GM12872 (cell line): ENCODE measurements around the gene PLXNA4.

Experiments used
- CTCF ChIP-seq: IDR thresholded peaks from 3 replicates; pipeline ENCODE4 v1.5.1; 2011; ENCODE audit warnings: low read depth, mild to moderate bottlenecking, low read length, moderate library complexity; ENCODE audit not compliant: insufficient read depth

PLXNA4 gene

GRCh38 chr7:132613737-132614136, 37.5 kb upstream of the PLXNA4 start:
- no peak for TF ChIP-seq CTCF

GRCh38 chr7:132610995-132611394, 34.7 kb upstream of the PLXNA4 start:
- TF ChIP-seq CTCF = no peak

GRCh38 chr7:132609906-132610520, 33.7 kb upstream of the PLXNA4 start:
- no peak for TF ChIP-seq CTCF

- no peak for TF ChIP-seq CTCF
These were observed 33.0 kb upstream of the PLXNA4 start for GRCh38 chr7:132609222-132609621.

- no peak for TF ChIP-seq CTCF
These were observed 32.3 kb upstream of the PLXNA4 start for GRCh38 chr7:132608523-132608922.

- TF ChIP-seq CTCF = no peak
These were observed 31.4 kb upstream of the PLXNA4 start for GRCh38 chr7:132607656-132608055.

GRCh38 chr7:132604121-132604520, 27.9 kb upstream of the PLXNA4 start:
- TF ChIP-seq CTCF = no peak
